ENCODE results near the gene FADS6.
"Not testable (repeated sequence)": the region's sequence is repeated elsewhere in the genome, so short reads cannot be mapped to it uniquely, and the experiment has no call there.

FADS6 gene

GRCh38 chr17:74920642-74921025 lies 27.2 kb upstream of the FADS6 start:
- no peak for DNase-seq (ENCODE audit: low spot score)

GRCh38 chr17:74920306-74920620 lies 26.8 kb upstream of the FADS6 start:
- DNase-seq (ENCODE audit: low spot score), result no peak

GRCh38 chr17:74919440-74920305 lies 26.2 kb upstream of the FADS6 start:
- DNase-seq (ENCODE audit: low spot score), result no peak

GRCh38 chr17:74918906-74919305 lies 25.5 kb upstream of the FADS6 start:
- DNase-seq (ENCODE audit: low spot score), result no peak

- DNase-seq (ENCODE audit: low spot score), result no peak
These were observed 24.0 kb upstream of the FADS6 start for GRCh38 chr17:74917430-74917829.

GRCh38 chr17:74916851-74917199 lies 23.4 kb upstream of the FADS6 start:
- DNase-seq (ENCODE audit: low spot score), result no peak

DNA sequence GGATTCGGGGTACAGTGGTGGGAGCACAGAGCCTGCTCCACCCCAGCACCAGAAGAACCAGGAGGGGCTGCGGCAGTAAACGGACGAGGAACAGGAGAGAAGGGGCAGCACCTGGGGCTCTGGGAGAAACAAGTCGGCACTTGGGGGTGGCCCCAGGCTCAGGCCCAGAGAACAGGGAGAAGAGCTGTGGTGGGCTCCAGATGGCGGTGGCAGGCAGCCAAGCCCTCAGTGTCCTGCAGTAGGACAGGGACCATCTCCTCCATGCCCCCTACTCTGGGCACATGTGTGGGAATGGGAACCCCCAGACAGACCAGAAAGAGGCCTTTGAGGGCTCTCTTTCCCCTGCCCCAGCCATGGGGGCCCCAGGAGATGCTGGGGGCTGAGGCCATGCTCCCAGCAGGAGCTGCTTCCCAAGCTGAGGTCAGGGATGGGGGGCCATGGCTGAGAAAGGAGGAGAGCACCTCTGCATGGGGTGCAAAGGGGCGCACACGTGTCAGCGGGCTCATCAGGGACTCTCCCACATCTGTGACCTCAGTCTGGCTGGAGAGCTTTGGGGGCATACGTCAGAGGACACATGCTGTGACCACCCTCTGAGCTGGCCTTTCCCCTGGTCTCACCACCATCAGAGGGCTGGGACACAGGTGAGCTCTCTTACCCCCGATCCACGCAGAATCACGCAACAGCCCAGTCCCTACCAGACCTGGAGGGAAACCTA lies 22.9 kb upstream of the FADS6 start:
- no peak for DNase-seq (ENCODE audit: low spot score)

- DNase-seq (ENCODE audit: low spot score), result not testable (repeated sequence)
These were observed 18.0 kb upstream of the FADS6 start for GRCh38 chr17:74911423-74911822.

DNA sequence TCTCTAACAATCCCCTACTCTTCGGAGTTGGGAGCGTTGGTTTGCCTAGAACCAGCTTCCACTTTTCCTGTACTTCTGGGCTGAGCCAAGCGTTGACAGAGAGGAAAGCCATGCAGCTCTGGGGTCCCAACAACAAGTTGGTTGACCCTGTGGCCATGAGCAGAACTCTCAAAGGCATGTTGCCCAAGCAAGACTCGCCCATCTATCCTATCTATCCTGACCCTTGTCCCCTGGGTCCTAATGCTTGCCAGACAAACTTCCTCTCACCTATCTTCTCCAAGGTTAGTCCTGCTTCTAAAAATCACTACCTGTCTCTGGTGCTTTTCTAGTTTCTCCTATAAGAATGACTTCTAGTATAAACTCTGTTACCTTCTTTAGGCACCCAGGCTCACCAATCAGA lies 15.7 kb upstream of the FADS6 start:
- DNase-seq (ENCODE audit: low spot score), result not testable (repeated sequence)

GRCh38 chr17:74907012-74907411 lies 13.6 kb upstream of the FADS6 start:
- no peak for DNase-seq (ENCODE audit: low spot score)

DNA sequence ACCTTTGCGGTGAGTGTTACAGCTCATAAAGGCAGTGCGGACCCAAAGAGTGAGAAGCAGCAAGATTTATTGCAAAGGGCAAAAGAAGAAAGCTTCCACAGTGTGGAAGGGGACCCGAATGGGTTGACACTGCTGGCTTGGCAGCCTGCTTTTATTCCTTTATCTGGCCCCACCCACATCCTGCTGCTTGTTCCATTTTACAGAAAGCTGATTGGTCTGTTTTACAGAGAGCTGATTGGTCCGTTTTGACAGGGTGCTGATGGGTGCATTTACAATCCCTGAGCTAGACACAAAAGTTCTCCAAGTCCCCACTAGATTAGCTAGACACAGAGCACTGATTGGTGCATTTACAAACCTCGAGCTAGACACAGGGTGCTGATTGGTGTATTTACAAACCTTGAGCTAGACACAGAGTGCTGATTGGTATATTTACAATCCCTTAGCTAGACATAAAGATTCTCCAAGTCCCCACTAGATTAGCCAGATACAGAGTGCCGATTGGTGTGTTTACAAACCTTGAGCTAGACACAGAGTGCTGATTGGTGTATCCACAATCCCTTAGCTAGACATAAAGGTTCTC lies 12.9 kb upstream of the FADS6 start:
- DNase-seq (ENCODE audit: low spot score), result not testable (repeated sequence)

DNA sequence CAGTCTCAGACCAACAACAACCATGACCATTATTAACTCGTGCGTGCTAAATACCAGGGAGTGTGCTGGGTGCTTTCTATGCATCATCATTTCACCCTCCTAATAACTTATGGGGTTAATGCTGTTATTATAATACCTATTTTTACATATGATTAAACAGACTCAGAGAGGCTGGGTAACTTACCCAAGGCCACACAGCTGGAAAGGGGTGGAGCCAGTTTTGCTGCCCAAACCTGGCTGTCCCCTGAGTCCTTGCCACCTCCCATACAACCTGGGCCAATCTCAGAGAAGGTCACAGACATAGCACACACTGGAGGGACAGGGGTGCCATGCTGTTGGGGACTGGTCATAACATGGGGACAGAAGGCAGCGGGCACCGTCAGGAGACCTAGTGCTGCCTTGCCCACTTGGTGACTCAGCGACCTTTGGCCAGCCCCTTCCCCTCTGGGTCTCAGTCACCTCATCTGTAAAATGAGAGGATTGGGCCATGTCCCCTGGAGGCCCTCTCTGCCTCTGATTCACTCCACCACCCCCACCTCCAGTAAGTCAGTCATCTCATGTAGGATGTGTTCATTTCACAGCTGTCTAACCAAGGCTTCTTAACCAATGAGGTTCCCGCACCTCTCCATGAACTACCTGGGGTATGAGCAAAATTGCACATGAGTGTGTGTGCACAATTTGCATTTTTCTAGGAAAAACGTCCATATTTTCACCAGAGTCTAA lies 11.4 kb upstream of the FADS6 start:
- DNase-seq (ENCODE audit: low spot score), result no peak

GRCh38 chr17:74903671-74904070 lies 10.2 kb upstream of the FADS6 start:
- no peak for DNase-seq (ENCODE audit: low spot score)

DNA sequence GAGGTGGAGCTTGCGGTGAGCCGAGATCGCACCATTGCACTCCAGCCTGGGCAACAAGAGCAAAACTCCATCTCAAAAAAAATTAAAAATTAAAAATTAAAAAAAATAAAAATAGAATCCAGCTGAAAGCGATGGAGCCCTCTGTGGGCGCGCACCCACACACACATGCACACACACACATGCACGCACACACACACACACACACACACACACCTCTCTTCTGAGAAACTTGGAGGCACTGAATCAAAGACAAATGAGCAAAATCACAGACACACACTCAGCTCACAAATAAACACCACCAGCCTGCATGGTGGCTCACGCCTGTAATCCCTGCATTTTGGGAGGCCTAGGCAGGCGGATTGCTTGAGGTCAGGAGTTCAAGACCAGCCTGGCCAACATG lies 9.6 kb upstream of the FADS6 start:
- no peak for DNase-seq (ENCODE audit: low spot score)

DNA sequence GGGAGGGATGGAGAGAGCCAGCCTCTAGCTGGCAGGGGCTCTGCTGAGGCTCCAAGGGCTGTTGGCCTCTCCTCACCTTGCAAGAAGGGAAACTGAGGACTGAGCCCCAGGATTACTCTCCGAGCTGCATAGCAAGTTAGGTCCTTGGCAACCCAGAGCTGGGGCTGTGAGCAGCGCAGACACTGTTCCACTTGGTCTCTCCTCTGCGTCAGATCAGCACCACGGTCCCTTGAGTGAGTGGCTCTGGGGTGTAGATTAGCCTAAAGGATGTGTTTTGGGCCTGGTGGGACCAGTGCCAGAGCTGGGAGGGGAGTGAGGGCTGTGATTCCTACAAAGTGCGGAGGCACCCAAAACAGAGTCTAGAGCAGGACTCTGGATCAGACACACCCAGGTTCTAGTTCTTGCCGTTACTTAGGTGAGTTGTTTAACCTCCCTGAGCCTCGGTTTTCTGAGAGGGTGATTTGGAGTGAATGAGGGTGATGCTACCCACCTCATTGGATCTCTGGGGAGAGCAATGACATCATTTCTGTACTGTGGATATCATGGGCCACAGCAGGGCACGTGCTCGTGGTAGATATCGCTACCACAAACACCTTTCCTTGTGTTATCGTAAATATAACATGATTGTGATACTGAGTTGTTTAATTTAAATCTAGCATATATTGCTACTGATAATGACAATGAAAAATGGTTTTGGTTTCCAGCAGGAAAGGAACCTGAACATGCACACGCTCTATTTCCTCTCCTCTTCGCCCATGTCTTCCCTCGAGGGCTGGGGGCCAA lies 8.1 kb upstream of the FADS6 start:
- DNase-seq (ENCODE audit: low spot score), result no peak

DNA sequence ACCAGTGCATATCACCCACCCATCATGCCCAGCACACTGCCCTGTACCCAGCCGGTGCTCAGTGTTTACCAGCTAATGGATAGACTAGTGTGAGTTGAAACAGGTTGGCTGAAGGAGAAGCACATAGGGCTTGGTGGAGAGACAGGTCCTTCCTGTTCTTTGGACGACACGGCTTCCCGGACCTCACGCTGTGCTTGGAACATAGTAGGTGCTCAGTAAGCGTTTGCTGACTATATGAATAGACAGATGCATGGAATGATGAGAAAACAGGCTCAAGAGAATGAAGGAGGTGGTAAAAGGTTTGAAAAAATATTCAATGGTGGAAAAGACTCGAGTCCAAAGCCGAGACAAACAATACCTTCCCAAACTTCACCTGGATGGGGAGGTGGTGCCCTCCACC lies 6.8 kb upstream of the FADS6 start:
- DNase-seq (ENCODE audit: low spot score), result no peak

DNA sequence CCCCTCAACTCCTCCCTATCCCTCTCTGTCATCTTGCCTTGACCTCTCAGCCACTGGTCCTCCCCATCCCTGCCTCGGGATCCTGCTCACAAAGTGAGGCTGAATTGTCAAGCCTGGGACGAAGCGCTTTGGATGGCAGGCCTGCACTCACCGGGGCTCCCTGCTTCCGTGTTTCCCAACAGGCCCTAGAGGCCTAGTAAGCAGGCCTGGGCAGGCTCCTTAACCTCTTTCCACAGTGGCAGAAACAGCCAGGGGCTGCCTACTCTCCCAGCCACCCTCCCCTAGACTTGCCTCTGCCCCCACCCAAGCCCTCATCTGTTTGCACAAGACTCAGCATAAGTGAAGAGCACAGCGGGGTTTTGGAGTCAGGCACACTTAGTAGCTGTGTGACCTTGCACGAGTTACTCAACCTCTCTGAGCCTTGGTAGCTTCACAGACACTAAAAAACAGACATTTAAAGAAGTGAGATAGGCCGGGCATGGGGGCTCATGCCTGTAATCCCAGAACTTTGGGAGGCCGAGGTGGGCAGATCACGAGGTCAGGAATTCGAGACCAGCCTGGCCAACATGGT lies 5.0 kb upstream of the FADS6 start:
- DNase-seq (ENCODE audit: low spot score), result no peak

DNA sequence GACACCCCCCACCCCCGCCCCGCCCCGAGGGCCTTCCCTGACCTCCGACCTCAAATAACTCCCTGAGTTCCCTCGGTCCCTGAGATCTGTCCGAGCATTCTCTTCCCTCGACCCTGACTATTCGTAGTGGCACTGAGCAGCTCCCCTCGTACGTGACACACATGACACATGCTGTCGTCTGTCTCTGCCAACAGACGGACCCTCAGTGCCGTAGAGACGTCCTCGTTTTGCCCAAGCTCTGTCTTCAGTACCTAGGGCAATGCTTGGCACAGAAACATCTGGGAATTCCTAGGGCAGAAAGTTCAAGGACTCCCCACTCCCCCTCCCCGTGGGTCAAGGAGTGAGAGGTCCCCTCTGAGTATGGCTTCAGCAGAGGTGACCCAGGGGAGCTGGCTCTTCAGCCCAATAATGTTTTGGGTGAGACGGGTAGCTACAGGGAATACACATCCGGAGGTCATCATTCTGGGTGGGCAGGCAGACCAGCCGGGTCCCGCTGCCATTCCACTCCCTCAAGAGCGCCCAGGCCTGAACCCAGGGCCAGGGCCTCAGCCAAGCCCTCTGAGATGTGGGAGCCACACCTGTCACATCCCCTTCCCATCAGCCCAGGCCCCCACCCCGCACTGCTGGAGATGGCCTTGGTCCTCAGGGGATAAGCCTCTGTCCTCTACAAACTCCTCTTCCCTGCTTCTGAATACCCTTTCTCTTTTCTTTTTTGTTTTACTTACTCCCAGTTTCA lies 671 bp upstream of the FADS6 start:
- DNase-seq (ENCODE audit: low spot score), result no peak

DNA sequence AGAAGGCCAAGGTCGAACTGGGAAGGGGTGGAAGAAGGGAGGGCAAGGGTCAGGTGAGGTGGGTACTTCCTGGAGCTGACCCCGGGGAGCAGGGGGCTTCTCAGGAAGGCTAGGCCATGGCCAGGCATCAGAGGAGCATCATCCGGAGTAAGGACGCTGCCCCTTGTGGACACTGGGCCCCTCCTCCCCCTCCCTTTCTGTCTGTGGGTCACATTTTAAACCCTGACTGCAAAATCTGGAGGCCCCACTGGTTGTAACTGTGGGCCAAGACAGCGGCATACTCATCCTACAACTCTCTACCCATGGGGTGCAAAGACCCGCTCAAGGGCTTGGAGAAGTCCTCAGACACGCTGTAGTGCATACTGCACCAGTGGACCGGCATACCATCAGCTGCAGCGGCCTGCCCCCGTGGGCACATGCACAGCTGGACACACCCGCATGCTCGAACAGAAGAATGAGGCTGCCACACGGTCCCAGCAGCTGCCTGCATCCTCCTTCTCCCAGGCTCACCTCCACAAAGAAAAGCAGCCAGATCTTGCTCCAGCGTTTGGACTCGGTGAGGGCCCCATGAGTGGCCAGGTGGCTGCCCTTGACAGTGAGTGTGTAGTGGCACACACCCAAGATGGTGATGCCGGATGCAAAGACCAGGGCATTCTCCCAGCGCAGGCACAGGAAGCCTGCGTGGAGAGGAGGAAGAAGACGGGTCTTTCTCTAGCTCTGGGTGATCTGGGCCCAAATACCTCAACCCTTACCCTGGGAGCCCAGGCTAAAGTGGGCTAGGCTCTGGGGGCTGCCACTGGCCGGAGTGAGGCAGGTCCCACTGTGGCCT lies 1.2 kb downstream of the FADS6 start:
- DNase-seq (ENCODE audit: low spot score), result no peak

DNA sequence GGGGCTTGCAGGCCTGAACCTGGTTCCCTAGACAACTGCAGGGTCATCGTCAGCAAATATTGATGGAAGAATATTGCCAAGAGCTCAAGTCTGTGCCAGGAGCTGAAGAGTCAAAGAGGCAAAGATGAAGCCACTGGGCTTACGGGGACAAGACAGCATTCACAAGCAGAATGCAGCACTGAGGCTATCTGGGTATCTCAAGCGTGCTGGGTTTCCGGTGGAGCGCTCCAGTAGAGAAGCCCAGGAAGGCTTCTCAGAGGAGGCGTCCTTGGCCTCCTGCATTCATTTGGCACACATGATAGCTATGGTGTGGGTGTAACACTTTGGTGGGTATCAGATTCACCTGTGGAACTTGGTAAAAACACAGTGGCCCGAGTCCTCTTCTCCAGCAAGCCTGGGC lies 2.9 kb downstream of the FADS6 start:
- DNase-seq (ENCODE audit: low spot score), result no peak
